HL-60/S4 (cell line): Measurements from ENCODE around the gene ARVCF.
"Not testable (repeated sequence)": the region's sequence is repeated elsewhere in the genome, so short reads cannot be mapped to it uniquely, and the experiment has no call there.

Source experiments
- in situ Hi-C: fragments of 300-500 bp; cut with MboI; formaldehyde crosslinking; loops from 2 replicates; pipeline ENCODE4 v1.14.3; 2022; ENCODE audit warnings: low sequenced_read_pairs

The ARVCF gene

GRCh38 chr22:19942157-19943081 is 74.2 kb downstream of the ARVCF start:
- in situ Hi-C loops, result no loop called here

GRCh38 chr22:19941365-19942082 is 75.1 kb downstream of the ARVCF start, which contains the start of the genes COMT and TXNRD2:
Gene COMT, plus strand, starts transcription at chr22:19941772. Its CDS starts 20,755 bp downstream, at chr22:19962527.
Gene TXNRD2, minus strand, starts transcription at chr22:19941818. Its CDS starts 15 bp downstream, at chr22:19941803.
- in situ Hi-C loops, result no loop called here

- in situ Hi-C loops, result no loop called here
Measured at GRCh38 chr22:19940536-19941364, 75.9 kb downstream of the ARVCF start.

- in situ Hi-C loops, result no loop called here
Measured at GRCh38 chr22:19937616-19938473, 78.8 kb downstream of the ARVCF start.

- in situ Hi-C loops, result no loop called here
Measured at GRCh38 chr22:19936513-19936912, 80.1 kb downstream of the ARVCF start.

- in situ Hi-C loops, result not testable (repeated sequence)
Measured at GRCh38 chr22:19935123-19935718, 81.4 kb downstream of the ARVCF start.

GRCh38 chr22:19933341-19934241 is 83.0 kb downstream of the ARVCF start:
- in situ Hi-C loops, result no loop called here

- in situ Hi-C loops, result no loop called here
Measured at GRCh38 chr22:19932367-19933206, 84.0 kb downstream of the ARVCF start.

GRCh38 chr22:19931514-19931913 is 85.1 kb downstream of the ARVCF start:
- in situ Hi-C loops, result no loop called here

GRCh38 chr22:19930551-19931486 is 85.8 kb downstream of the ARVCF start:
- in situ Hi-C loops, result no loop called here

- in situ Hi-C loops, result no loop called here
Measured at GRCh38 chr22:19929586-19930550, 86.8 kb downstream of the ARVCF start.

GRCh38 chr22:19928207-19928606 is 88.4 kb downstream of the ARVCF start:
- in situ Hi-C loops, result no loop called here

- in situ Hi-C loops, result no loop called here
Measured at GRCh38 chr22:19927696-19928095, 88.9 kb downstream of the ARVCF start.

- in situ Hi-C loops, result not testable (repeated sequence)
Measured at GRCh38 chr22:19926028-19926427, 90.6 kb downstream of the ARVCF start.

- in situ Hi-C loops, result no loop called here
Measured at GRCh38 chr22:19923914-19924513, 92.6 kb downstream of the ARVCF start.
